ENCODE measurements around the gene GSTO2.
A peak's percentile ranks its signal among the peaks of the same experiment; 100 is the strongest.

Gene GSTO2

GRCh38 chr10:104323760-104324201 lies 54.8 kb downstream of the GSTO2 start:
- Histone ChIP-seq H3K9me3 (ENCODE audit: control insufficient read depth in 1 of 2, low read length in 2 of 2) (no peaks in the 10 kb centered on the region), H3K4me1 (ENCODE audit: control insufficient read depth in 1 of 2, insufficient read depth in 2 of 2, low read length in 2 of 2) (peaks cover 68 to 69% of the 10 kb centered on the region in 2 donors), H3K27me3 (ENCODE audit: control insufficient read depth in 1 of 2, insufficient read depth in 2 of 2, low read length in 2 of 2) (no peaks in the 10 kb centered on the region), H3K4me3 (ENCODE audit: low read depth in 1 of 2, low read length in 2 of 2) (no peak overlapping the region), H3K36me3 (ENCODE audit: control insufficient read depth in 1 of 2, insufficient read depth in 2 of 2, low read length in 2 of 2) (no peaks in the 10 kb centered on the region), H3K27ac (ENCODE audit: low read depth, low read length) (no peak overlapping the region), H3K9ac (ENCODE audit: low read depth in 1 of 2, low read length in 2 of 2) (no peak overlapping the region)

GRCh38 chr10:104324221-104324686 lies 55.3 kb downstream of the GSTO2 start:
- H3K4me1 ChIP-seq (ENCODE audit: control insufficient read depth in 1 of 2, insufficient read depth in 2 of 2, low read length in 2 of 2) = peaks cover 73% of the 10 kb centered on the region in 2 donors
- H3K36me3 ChIP-seq (ENCODE audit: control insufficient read depth in 1 of 2, insufficient read depth in 2 of 2, low read length in 2 of 2) = no peaks in the 10 kb centered on the region
- no peak overlapping the region for H3K4me3 ChIP-seq (ENCODE audit: low read depth in 1 of 2, low read length in 2 of 2)
- H3K9me3 ChIP-seq (ENCODE audit: control insufficient read depth in 1 of 2, low read length in 2 of 2) = no peaks in the 10 kb centered on the region
- no peak overlapping the region for H3K9ac ChIP-seq (ENCODE audit: low read depth in 1 of 2, low read length in 2 of 2)
- H3K27me3 ChIP-seq (ENCODE audit: control insufficient read depth in 1 of 2, insufficient read depth in 2 of 2, low read length in 2 of 2) = no peaks in the 10 kb centered on the region
- no peak overlapping the region for H3K27ac ChIP-seq (ENCODE audit: low read depth, low read length)

- no peak overlapping the region for H3K9ac ChIP-seq (ENCODE audit: low read depth in 1 of 2, low read length in 2 of 2)
- no peaks in the 10 kb centered on the region for H3K36me3 ChIP-seq (ENCODE audit: control insufficient read depth in 1 of 2, insufficient read depth in 2 of 2, low read length in 2 of 2)
- peaks cover 80% of the 10 kb centered on the region in 2 donors for H3K4me1 ChIP-seq (ENCODE audit: control insufficient read depth in 1 of 2, insufficient read depth in 2 of 2, low read length in 2 of 2)
- H3K4me3 ChIP-seq (ENCODE audit: low read depth in 1 of 2, low read length in 2 of 2) = no peak overlapping the region
- H3K9me3 ChIP-seq (ENCODE audit: control insufficient read depth in 1 of 2, low read length in 2 of 2) = no peaks in the 10 kb centered on the region
- no peak overlapping the region for H3K27ac ChIP-seq (ENCODE audit: low read depth, low read length)
- H3K27me3 ChIP-seq (ENCODE audit: control insufficient read depth in 1 of 2, insufficient read depth in 2 of 2, low read length in 2 of 2) = no peaks in the 10 kb centered on the region
Observed at GRCh38 chr10:104324931-104325330, 55.9 kb downstream of the GSTO2 start.

- Histone ChIP-seq H3K9me3 (ENCODE audit: control insufficient read depth in 1 of 2, low read length in 2 of 2) (no peaks in the 10 kb centered on the region), H3K27ac (ENCODE audit: low read depth, low read length) (no peak overlapping the region), H3K27me3 (ENCODE audit: control insufficient read depth in 1 of 2, insufficient read depth in 2 of 2, low read length in 2 of 2) (no peaks in the 10 kb centered on the region), H3K4me3 (ENCODE audit: low read depth in 1 of 2, low read length in 2 of 2) (peak overlapping the region in 1 of 2 donors; percentile 40), H3K4me1 (ENCODE audit: control insufficient read depth in 1 of 2, insufficient read depth in 2 of 2, low read length in 2 of 2) (peaks cover 88% of the 10 kb centered on the region in 2 donors), H3K9ac (ENCODE audit: low read depth in 1 of 2, low read length in 2 of 2) (no peak overlapping the region), H3K36me3 (ENCODE audit: control insufficient read depth in 1 of 2, insufficient read depth in 2 of 2, low read length in 2 of 2) (no peaks in the 10 kb centered on the region)
Observed at GRCh38 chr10:104325436-104326435, 56.8 kb downstream of the GSTO2 start.

GRCh38 chr10:104326991-104327610 lies 58.1 kb downstream of the GSTO2 start:
- Histone ChIP-seq H3K27ac (ENCODE audit: low read depth, low read length) (no peak overlapping the region), H3K9me3 (ENCODE audit: control insufficient read depth in 1 of 2, low read length in 2 of 2) (no peaks in the 10 kb centered on the region), H3K27me3 (ENCODE audit: control insufficient read depth in 1 of 2, insufficient read depth in 2 of 2, low read length in 2 of 2) (no peaks in the 10 kb centered on the region), H3K9ac (ENCODE audit: low read depth in 1 of 2, low read length in 2 of 2) (no peak overlapping the region), H3K4me1 (ENCODE audit: control insufficient read depth in 1 of 2, insufficient read depth in 2 of 2, low read length in 2 of 2) (peaks cover 91 to 94% of the 10 kb centered on the region in 2 donors), H3K36me3 (ENCODE audit: control insufficient read depth in 1 of 2, insufficient read depth in 2 of 2, low read length in 2 of 2) (no peaks in the 10 kb centered on the region), H3K4me3 (ENCODE audit: low read depth in 1 of 2, low read length in 2 of 2) (no peak overlapping the region)

GRCh38 chr10:104327745-104328645 lies 59.0 kb downstream of the GSTO2 start:
- peaks cover 87 to 90% of the 10 kb centered on the region in 2 donors for H3K4me1 ChIP-seq (ENCODE audit: control insufficient read depth in 1 of 2, insufficient read depth in 2 of 2, low read length in 2 of 2)
- H3K4me3 ChIP-seq (ENCODE audit: low read depth in 1 of 2, low read length in 2 of 2) = peak overlapping the region in 1 of 2 donors; percentile 20
- peak overlapping the region; percentile 68 for H3K27ac ChIP-seq (ENCODE audit: low read depth, low read length)
- no peaks in the 10 kb centered on the region for H3K27me3 ChIP-seq (ENCODE audit: control insufficient read depth in 1 of 2, insufficient read depth in 2 of 2, low read length in 2 of 2)
- peak overlapping the region in 1 of 2 donors; percentile 6 for H3K9ac ChIP-seq (ENCODE audit: low read depth in 1 of 2, low read length in 2 of 2)
- no peaks in the 10 kb centered on the region for H3K36me3 ChIP-seq (ENCODE audit: control insufficient read depth in 1 of 2, insufficient read depth in 2 of 2, low read length in 2 of 2)
- H3K9me3 ChIP-seq (ENCODE audit: control insufficient read depth in 1 of 2, low read length in 2 of 2) = no peaks in the 10 kb centered on the region

- H3K36me3 ChIP-seq (ENCODE audit: control insufficient read depth in 1 of 2, insufficient read depth in 2 of 2, low read length in 2 of 2) = no peaks in the 10 kb centered on the region
- H3K4me3 ChIP-seq (ENCODE audit: low read depth in 1 of 2, low read length in 2 of 2) = peak overlapping the region; percentile 20 to 30
- no peaks in the 10 kb centered on the region for H3K27me3 ChIP-seq (ENCODE audit: control insufficient read depth in 1 of 2, insufficient read depth in 2 of 2, low read length in 2 of 2)
- peaks cover 88% of the 10 kb centered on the region in 2 donors for H3K4me1 ChIP-seq (ENCODE audit: control insufficient read depth in 1 of 2, insufficient read depth in 2 of 2, low read length in 2 of 2)
- no peaks in the 10 kb centered on the region for H3K9me3 ChIP-seq (ENCODE audit: control insufficient read depth in 1 of 2, low read length in 2 of 2)
- peak overlapping the region; percentile 68 for H3K27ac ChIP-seq (ENCODE audit: low read depth, low read length)
- H3K9ac ChIP-seq (ENCODE audit: low read depth in 1 of 2, low read length in 2 of 2) = peak overlapping the region; percentile 6 to 24
Observed at GRCh38 chr10:104328646-104328895, 59.6 kb downstream of the GSTO2 start.

- Histone ChIP-seq H3K27ac (ENCODE audit: low read depth, low read length) (peak overlapping the region; percentile 68), H3K27me3 (ENCODE audit: control insufficient read depth in 1 of 2, insufficient read depth in 2 of 2, low read length in 2 of 2) (no peaks in the 10 kb centered on the region), H3K9me3 (ENCODE audit: control insufficient read depth in 1 of 2, low read length in 2 of 2) (no peaks in the 10 kb centered on the region), H3K36me3 (ENCODE audit: control insufficient read depth in 1 of 2, insufficient read depth in 2 of 2, low read length in 2 of 2) (no peaks in the 10 kb centered on the region), H3K4me3 (ENCODE audit: low read depth in 1 of 2, low read length in 2 of 2) (peak overlapping the region; percentile 20 to 30), H3K9ac (ENCODE audit: low read depth in 1 of 2, low read length in 2 of 2) (peak overlapping the region in 1 of 2 donors; percentile 24), H3K4me1 (ENCODE audit: control insufficient read depth in 1 of 2, insufficient read depth in 2 of 2, low read length in 2 of 2) (peaks cover 83 to 86% of the 10 kb centered on the region in 2 donors)
Observed at GRCh38 chr10:104328896-104329710, 60.1 kb downstream of the GSTO2 start.

GRCh38 chr10:104329735-104330134 lies 60.8 kb downstream of the GSTO2 start:
- no peaks in the 10 kb centered on the region for H3K9me3 ChIP-seq (ENCODE audit: control insufficient read depth in 1 of 2, low read length in 2 of 2)
- H3K4me3 ChIP-seq (ENCODE audit: low read depth in 1 of 2, low read length in 2 of 2) = peak overlapping the region in 1 of 2 donors; percentile 7
- H3K27me3 ChIP-seq (ENCODE audit: control insufficient read depth in 1 of 2, insufficient read depth in 2 of 2, low read length in 2 of 2) = no peaks in the 10 kb centered on the region
- H3K36me3 ChIP-seq (ENCODE audit: control insufficient read depth in 1 of 2, insufficient read depth in 2 of 2, low read length in 2 of 2) = no peaks in the 10 kb centered on the region
- H3K9ac ChIP-seq (ENCODE audit: low read depth in 1 of 2, low read length in 2 of 2) = peak overlapping the region in 1 of 2 donors; percentile 15
- H3K4me1 ChIP-seq (ENCODE audit: control insufficient read depth in 1 of 2, insufficient read depth in 2 of 2, low read length in 2 of 2) = peaks cover 76 to 80% of the 10 kb centered on the region in 2 donors
- H3K27ac ChIP-seq (ENCODE audit: low read depth, low read length) = peak overlapping the region; percentile 28

Data from duodenal mucosa (tissue), 2 donors.